Esophagus mucosa (tissue), 1 donor: Measurements from ENCODE around the gene SIDT1. TPM values are rescaled to one million over a fixed set of nuclear protein-coding genes. Genes with fewer than 3 reads are reported as not detected.

ENCODE experiments used
- ATAC-seq: fragments of 200-7000 bp; cut with Tn5 transposase; one replicate; pipeline ENCODE4 v1.9.1; 2020
- total RNA-seq: library from RNA; stranded (reverse); gene quantifications from one replicate; pipeline ENCODE4 v1.2.4, GENCODE V29; 2023
- donor health status: DM: yes; HTN: yes; CAD: no.

Gene SIDT1
- total RNA-seq, 1 donor from 2014 or later, result 1.5 TPM

- no peak for ATAC-seq
Measured at GRCh38 chr3:113638910-113639309, 106.6 kb downstream of the SIDT1 start.

- ATAC-seq, result no peak
Measured at GRCh38 chr3:113643583-113643982, 111.2 kb downstream of the SIDT1 start.

GRCh38 chr3:113648524-113648923 lies 116.2 kb downstream of the SIDT1 start:
- ATAC-seq, result no peak

- no peak for ATAC-seq
Measured at GRCh38 chr3:113649174-113649845, 117.0 kb downstream of the SIDT1 start.

GRCh38 chr3:113654310-113654709 lies 122.0 kb downstream of the SIDT1 start:
- ATAC-seq, result no peak

- no peak for ATAC-seq
Measured at GRCh38 chr3:113654851-113655250, 122.5 kb downstream of the SIDT1 start.

- no peak for ATAC-seq
Measured at GRCh38 chr3:113658107-113658506, 125.8 kb downstream of the SIDT1 start.

GRCh38 chr3:113659101-113659541 lies 126.8 kb downstream of the SIDT1 start:
- peak; percentile 33 for ATAC-seq

- ATAC-seq, result no peak
Measured at GRCh38 chr3:113659996-113660395, 127.6 kb downstream of the SIDT1 start.

GRCh38 chr3:113660458-113660857 lies 128.1 kb downstream of the SIDT1 start:
- ATAC-seq, result no peak

GRCh38 chr3:113660896-113661295 lies 128.5 kb downstream of the SIDT1 start:
- ATAC-seq, result no peak

GRCh38 chr3:113662824-113663223 lies 130.5 kb downstream of the SIDT1 start:
- ATAC-seq, result no peak

- no peak for ATAC-seq
Measured at GRCh38 chr3:113663324-113663750, 131.0 kb downstream of the SIDT1 start.

GRCh38 chr3:113663761-113664160 lies 131.4 kb downstream of the SIDT1 start:
- no peak for ATAC-seq

GRCh38 chr3:113664523-113665094 lies 132.3 kb downstream of the SIDT1 start:
- ATAC-seq, result no peak

GRCh38 chr3:113668015-113668414 lies 135.7 kb downstream of the SIDT1 start:
- no peak for ATAC-seq

GRCh38 chr3:113673593-113673992 lies 141.2 kb downstream of the SIDT1 start:
- no peak for ATAC-seq

GRCh38 chr3:113676261-113676660 lies 143.9 kb downstream of the SIDT1 start:
- no peak for ATAC-seq

- no peak for ATAC-seq
Measured at GRCh38 chr3:113677737-113678136, 145.4 kb downstream of the SIDT1 start.

GRCh38 chr3:113678773-113679172 lies 146.4 kb downstream of the SIDT1 start:
- no peak for ATAC-seq
